ENCODE measurements around the gene PRKAB2.

DNA sequence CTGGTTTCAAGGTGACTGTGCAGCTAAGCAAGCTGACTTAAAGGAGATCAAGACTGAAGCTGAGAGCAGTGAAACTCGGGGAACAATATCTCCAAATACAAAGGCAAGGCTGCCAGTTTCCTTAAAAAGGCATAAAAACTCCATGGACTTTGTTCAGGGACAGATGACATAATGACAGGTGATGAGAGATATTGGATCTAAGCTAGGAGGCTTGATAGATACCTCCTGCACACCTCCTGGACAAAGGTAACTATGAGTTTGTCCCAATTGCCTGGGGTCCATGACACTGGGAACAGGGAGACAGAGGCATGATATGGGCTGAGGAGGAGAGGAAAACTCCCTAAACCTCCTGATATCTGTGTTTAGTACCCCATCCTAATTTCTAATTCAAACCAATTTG is 55.2 kb downstream of the PRKAB2 start:
- no peak for TF ChIP-seq ZNF274 (IDR thresholded peaks at IDR 0.05; ENCODE audit: low read depth, low read length)
- TF ChIP-seq YY1 (IDR thresholded peaks at IDR 0.05; ENCODE audit: insufficient read depth, insufficient read length), result no peak

Data from NT2/D1 (cell line).